ENCODE measurements around the gene UQCRQ. TPM values are rescaled to one million over a fixed set of nuclear protein-coding genes. Genes with fewer than 3 reads are reported as not detected.

UQCRQ gene
- polyA plus RNA-seq, 2 of the 4 experiments (the other 2 are of a cell fraction): 441 to 500 TPM

- ATAC-seq: no peak
- 96% methylated on average over 3 of the region's 3 CpGs for WGBS (ENCODE audit: missing lambda C conversion rate)
- H3K27ac ChIP-seq: no peak overlapping the region
- ChIA-PET CTCF (interaction anchor here (0.7 to 5.7 kb wide), 3 partner anchors 9 to 204 kb away, joined by 3 to 24 read pairs (median 23); partner anchors contain the start of gene SHROOM1), POLR2A (no interaction called here)
- no peak for TF ChIP-seq CBX2 (IDR thresholded peaks at IDR 0.05; ENCODE audit: borderline replicate concordance, low read depth)
- no peak for TF ChIP-seq CBX8 (IDR thresholded peaks at IDR 0.05)
- TF ChIP-seq EHF (CRISPR knock-in tag; IDR thresholded peaks at IDR 0.05): no peak
- no peak for TF ChIP-seq HOXA7 (CRISPR knock-in tag; IDR thresholded peaks at IDR 0.05)
- no peak for TF ChIP-seq E2F6 (IDR thresholded peaks at IDR 0.05; ENCODE audit: borderline replicate concordance, low read depth)
- no peak for TF ChIP-seq POLR2AphosphoS2 (conservative IDR thresholded peaks at IDR 0.05; ENCODE audit: low read length)
- no peak for TF ChIP-seq HEYL (CRISPR knock-in tag; IDR thresholded peaks at IDR 0.05)
- no peak for TF ChIP-seq TP53 (CRISPR knock-in tag; IDR thresholded peaks at IDR 0.05)
- no peak for TF ChIP-seq NPAS2 (CRISPR knock-in tag; IDR thresholded peaks at IDR 0.05; ENCODE audit: borderline replicate concordance)
- no peak for TF ChIP-seq ZSCAN20 (CRISPR knock-in tag; IDR thresholded peaks at IDR 0.05)
- no peak for TF ChIP-seq USF2 (IDR thresholded peaks at IDR 0.05)
- no peak for TF ChIP-seq CEBPB (IDR thresholded peaks at IDR 0.05)
- peaks cover 7% of the 10 kb centered on the region; the same call in 1 of the 3 replicates for H3K4me1 ChIP-seq
- FAIRE-seq: no peak
- H3K9me3 ChIP-seq: no peaks in the 10 kb centered on the region
- no peak for DNase-seq (ENCODE audit: low read depth in 1 of 2, low spot score in 1 of 2)
- H3K4me2 ChIP-seq: no peak overlapping the region
- no peak overlapping the region for H3K4me3 ChIP-seq
These were observed 7.5 kb downstream of the UQCRQ start for GRCh38 chr5:132873930-132874271.

GRCh38 chr5:132876020-132876759, 9.7 kb downstream of the UQCRQ start:
- TF ChIP-seq JUNB (IDR thresholded peaks at IDR 0.05) (no peak), PHF8 (IDR thresholded peaks at IDR 0.05; ENCODE audit: borderline replicate concordance, low read depth) (no peak), CBX8 (IDR thresholded peaks at IDR 0.05) (no peak), NPAS2 (CRISPR knock-in tag; IDR thresholded peaks at IDR 0.05; ENCODE audit: borderline replicate concordance) (no peak)
- Histone ChIP-seq H3K9me3 (no peaks in the 10 kb centered on the region), H3K27ac (no peak overlapping the region), H3K4me1 (peaks cover 7% of the 10 kb centered on the region; the same call in 1 of the 3 replicates), H3K4me3 (no peak overlapping the region), H3K4me2 (no peak overlapping the region)
- no peak for ATAC-seq
- 53% methylated on average over 1 of the region's 1 CpG for WGBS (ENCODE audit: missing lambda C conversion rate)
- no peak for DNase-seq (ENCODE audit: low read depth in 1 of 2, low spot score in 1 of 2)
- no peak for FAIRE-seq
- POLR2A ChIA-PET: no interaction called here
- CTCF ChIA-PET: interaction anchor here (1.1 to 2.0 kb wide), 2 partner anchors 8 to 46 kb away, joined by 3 to 12 read pairs; partner anchors contain the start of gene SHROOM1

- Histone ChIP-seq H3K4me1 (peaks cover 7% of the 10 kb centered on the region; the same call in 1 of the 3 replicates), H3K27ac (no peak overlapping the region), H3K4me3 (no peak overlapping the region), H3K4me2 (no peak overlapping the region), H3K9me3 (no peaks in the 10 kb centered on the region)
- no peak for FAIRE-seq
- ATAC-seq: no peak
- DNase-seq (ENCODE audit: low read depth in 1 of 2, low spot score in 1 of 2): no peak
- ChIA-PET CTCF (interaction anchor here (0.7 to 2.0 kb wide), 3 partner anchors 9 to 53 kb away, joined by 3 to 12 read pairs (median 3); partner anchors contain the start of gene SHROOM1), POLR2A (no interaction called here)
- WGBS (ENCODE audit: missing lambda C conversion rate): 64% methylated on average over 2 of the region's 2 CpGs
- TF ChIP-seq EHF (CRISPR knock-in tag; IDR thresholded peaks at IDR 0.05) (no peak), CBX2 (IDR thresholded peaks at IDR 0.05; ENCODE audit: borderline replicate concordance, low read depth) (no peak), PHF8 (IDR thresholded peaks at IDR 0.05; ENCODE audit: borderline replicate concordance, low read depth) (no peak), REST (IDR thresholded peaks at IDR 0.05) (no peak), HMGXB4 (CRISPR knock-in tag; IDR thresholded peaks at IDR 0.05; ENCODE audit: borderline replicate concordance) (no peak), MAX (IDR thresholded peaks at IDR 0.05) (no peak), BHLHE40 (IDR thresholded peaks at IDR 0.05; ENCODE audit: low read depth, low read length) (no peak), CHD4 (IDR thresholded peaks at IDR 0.05; ENCODE audit: borderline replicate concordance) (no peak), RARB (CRISPR knock-in tag; IDR thresholded peaks at IDR 0.05) (no peak), TFCP2L1 (CRISPR knock-in tag; IDR thresholded peaks at IDR 0.05) (no peak), JUNB (IDR thresholded peaks at IDR 0.05) (no peak), CTCF (IDR thresholded peaks at IDR 0.05) (no peak), HOXB5 (CRISPR knock-in tag; IDR thresholded peaks at IDR 0.05) (no peak)
These were observed 11.0 kb downstream of the UQCRQ start for GRCh38 chr5:132877466-132877865.

All from A549 (cell line).